Body of pancreas (tissue), 4 donors: ENCODE data around the gene ZBTB21. TPM values are rescaled to one million over a fixed set of nuclear protein-coding genes. Genes with fewer than 3 reads are reported as not detected.

Source experiments
- ATAC-seq: fragments of 150-250 bp; one replicate; pipeline ENCODE4 v1.9.1; 2016
- DNase-seq, 4 donors: peaks; one replicate each; pipeline ENCODE4 v3.0.0-alpha.2; 2019
- H3K27ac ChIP-seq, 4 donors: fragments of 200-600 bp; sonication (generic); 1 replicate in 3 of 4; 2 replicates in 1 of 4; pipeline versions ENCODE4 v1.5.1 to v1.6.1; 2016 to 2019; ENCODE audit warnings: mild to moderate bottlenecking in 1 of 4, mixed read lengths in 1 of 4, moderate library complexity in 1 of 4
- H3K27me3 ChIP-seq, 2 donors: fragments of 200-600 bp; sonication (generic); one replicate each; pipeline ENCODE4 v1.6.0; 2016; ENCODE audit warnings: mild to moderate bottlenecking in 1 of 2
- H3K36me3 ChIP-seq, 2 donors: fragments of 200-600 bp; sonication (generic); replicated peaks in 1 of 2; 2 replicates each; pipeline ENCODE4 v1.5.1; 2016; ENCODE audit warnings: low read depth in 2 of 2; ENCODE audit not compliant: insufficient read depth in 1 of 2
- H3K4me1 ChIP-seq: fragments of 200-600 bp; sonication (generic); one replicate; pipeline ENCODE4 v1.6.0; 2016
- H3K4me3 ChIP-seq, 2 donors: fragments of 200-600 bp; sonication (generic); 1 replicate in 1 of 2; 2 replicates in 1 of 2; pipeline ENCODE4 v1.5.1; 2016 to 2019
- H3K9me3 ChIP-seq, 3 donors: fragments of 200-600 bp; sonication (generic); 1 replicate in 2 of 3; 2 replicates in 1 of 3; pipeline ENCODE4 v1.5.1; 2016
- POLR2A ChIP-seq, 3 donors: fragments of 450-650 bp; IDR thresholded peaks; one replicate each; pipeline ENCODE4 v1.6.1; 2016; ENCODE audit warnings: antibody characterized with exemption in 3 of 3, mild to moderate bottlenecking in 2 of 3
- WGBS, 2 donors: methylation state at CpG; one replicate each; pipeline ENCODE4 v1.1.5; 2017; 5-methylcytosine and 5-hydroxymethylcytosine counted together
- intact Hi-C: fragments of 100-400 bp; cut with DNase I; formaldehyde crosslinking; loops from one replicate; pipeline ENCODE4 v1.15.1; 2023
- total RNA-seq, 2 donors: library from RNA; depleted of rRNA; stranded (reverse); fragments of >200 nt; gene quantifications; one replicate each; pipeline ENCODE4 v1.1.0, GENCODE V29; 2016
- TF ChIP-seq, protein P1 (sequence below), 7 experiments: fragments of 450-650 bp in 4 of 7; fragments of 200-600 bp in 3 of 7; sonication (generic) in 3 of 7; IDR thresholded peaks; one replicate each; pipeline ENCODE4 v1.5.1; 2016 to 2019; ENCODE audit warnings: antibody characterized with exemption in 7 of 7

The ZBTB21 gene
- total RNA-seq, 2 donors from 2014 or later = 4.2 to 10.2 TPM

DNA sequence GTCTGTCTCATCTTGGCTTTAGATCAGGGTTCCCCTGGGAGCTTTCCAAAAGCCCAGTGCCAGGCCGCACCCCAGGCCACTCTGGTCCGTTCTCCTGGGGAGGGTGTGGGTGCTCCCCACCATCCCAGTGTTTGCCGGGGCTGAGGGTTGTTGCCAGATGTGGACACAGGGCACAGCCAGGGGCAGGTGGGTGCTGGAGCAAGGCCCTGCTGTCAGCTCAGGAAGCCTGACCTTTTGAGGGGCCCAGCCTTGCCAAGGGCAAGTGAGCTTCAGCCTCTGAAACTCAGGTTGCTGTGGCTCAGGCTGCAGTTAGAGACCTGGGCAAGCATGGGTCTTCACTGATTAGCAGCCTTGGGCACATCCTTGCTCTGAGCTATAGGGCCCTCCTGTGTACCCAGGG, 22.8 kb upstream of the ZBTB21 start:
- H3K9me3 ChIP-seq = no peaks in the 10 kb centered on the region
- 92 to 100% methylated on average over 1 to 3 of the region's 3 CpGs for WGBS, 2 donors
- intact Hi-C loops = no loop called here
- DNase-seq (no peak), ATAC-seq (no peak)
- no peaks in the 10 kb centered on the region for H3K36me3 ChIP-seq
- H3K27me3 ChIP-seq = no peaks in the 10 kb centered on the region
- H3K4me3 ChIP-seq = no peak overlapping the region
- TF ChIP-seq, protein P1, sequence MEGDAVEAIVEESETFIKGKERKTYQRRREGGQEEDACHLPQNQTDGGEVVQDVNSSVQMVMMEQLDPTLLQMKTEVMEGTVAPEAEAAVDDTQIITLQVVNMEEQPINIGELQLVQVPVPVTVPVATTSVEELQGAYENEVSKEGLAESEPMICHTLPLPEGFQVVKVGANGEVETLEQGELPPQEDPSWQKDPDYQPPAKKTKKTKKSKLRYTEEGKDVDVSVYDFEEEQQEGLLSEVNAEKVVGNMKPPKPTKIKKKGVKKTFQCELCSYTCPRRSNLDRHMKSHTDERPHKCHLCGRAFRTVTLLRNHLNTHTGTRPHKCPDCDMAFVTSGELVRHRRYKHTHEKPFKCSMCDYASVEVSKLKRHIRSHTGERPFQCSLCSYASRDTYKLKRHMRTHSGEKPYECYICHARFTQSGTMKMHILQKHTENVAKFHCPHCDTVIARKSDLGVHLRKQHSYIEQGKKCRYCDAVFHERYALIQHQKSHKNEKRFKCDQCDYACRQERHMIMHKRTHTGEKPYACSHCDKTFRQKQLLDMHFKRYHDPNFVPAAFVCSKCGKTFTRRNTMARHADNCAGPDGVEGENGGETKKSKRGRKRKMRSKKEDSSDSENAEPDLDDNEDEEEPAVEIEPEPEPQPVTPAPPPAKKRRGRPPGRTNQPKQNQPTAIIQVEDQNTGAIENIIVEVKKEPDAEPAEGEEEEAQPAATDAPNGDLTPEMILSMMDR (IDR thresholded peaks at IDR 0.05) = no peak
- TF ChIP-seq POLR2A (IDR thresholded peaks at IDR 0.05) = no peak
- no peak overlapping the region for H3K27ac ChIP-seq
- no peaks in the 10 kb centered on the region for H3K4me1 ChIP-seq

DNA sequence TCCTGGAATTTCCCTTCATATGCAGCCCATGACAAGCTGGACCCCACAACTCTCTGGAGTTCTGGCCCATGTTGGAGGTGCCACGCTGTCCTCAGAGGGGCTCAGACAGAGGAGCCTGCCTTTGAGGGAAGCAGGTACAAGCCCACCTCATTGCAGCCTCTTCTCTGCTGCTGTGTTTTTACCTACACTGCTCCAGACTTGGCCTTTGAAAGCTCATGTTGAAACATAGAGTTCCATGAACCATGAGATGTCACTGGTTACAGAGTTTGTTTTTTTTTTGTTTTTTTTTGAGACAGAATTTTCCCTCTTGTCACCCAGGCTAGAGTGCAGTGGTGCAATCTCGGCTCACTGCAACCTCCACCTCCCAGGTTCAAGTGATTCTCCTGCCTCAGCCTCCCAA, 22.1 kb upstream of the ZBTB21 start:
- no peak for ATAC-seq
- Histone ChIP-seq H3K27me3 (no peaks in the 10 kb centered on the region), H3K36me3 (no peaks in the 10 kb centered on the region), H3K4me3 (no peak overlapping the region), H3K27ac (no peak overlapping the region), H3K9me3 (no peaks in the 10 kb centered on the region), H3K4me1 (no peaks in the 10 kb centered on the region)
- DNase-seq = no peak
- intact Hi-C loops = no loop called here
- WGBS, 2 donors = 65 to 90% methylated on average over 2 of the region's 2 CpGs
- TF ChIP-seq, protein P1 (IDR thresholded peaks at IDR 0.05) = no peak
- no peak for TF ChIP-seq POLR2A (IDR thresholded peaks at IDR 0.05)

DNA sequence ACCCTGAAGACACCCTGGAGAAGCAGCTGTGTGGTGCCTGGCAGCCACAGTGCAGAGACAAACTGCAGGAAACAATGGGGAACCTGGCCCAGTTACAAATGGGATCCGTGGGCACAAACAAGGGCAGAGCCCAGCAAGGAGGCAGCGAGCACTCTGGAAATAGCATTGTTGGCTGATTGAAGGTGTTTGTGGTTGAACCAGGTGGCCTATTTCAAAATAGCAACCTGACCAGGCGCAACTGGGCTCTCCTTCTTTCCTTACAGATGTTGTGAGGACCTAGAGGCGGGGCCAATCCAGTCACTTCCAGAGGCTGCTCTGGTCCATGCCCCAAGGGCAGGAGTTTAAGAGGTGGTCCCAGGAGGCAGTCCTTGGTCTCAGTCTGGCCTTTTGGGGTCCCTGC, 21.7 kb upstream of the ZBTB21 start:
- Histone ChIP-seq H3K4me3 (no peak overlapping the region), H3K27me3 (no peaks in the 10 kb centered on the region), H3K27ac (no peak overlapping the region), H3K9me3 (no peaks in the 10 kb centered on the region), H3K36me3 (no peaks in the 10 kb centered on the region), H3K4me1 (no peaks in the 10 kb centered on the region)
- WGBS, 2 donors = 87 to 94% methylated on average over 3 to 4 of the region's 4 CpGs
- intact Hi-C loops = no loop called here
- ATAC-seq (no peak), DNase-seq (no peak)
- TF ChIP-seq, protein P1 (IDR thresholded peaks at IDR 0.05) = no peak
- TF ChIP-seq POLR2A (IDR thresholded peaks at IDR 0.05) = no peak

DNA sequence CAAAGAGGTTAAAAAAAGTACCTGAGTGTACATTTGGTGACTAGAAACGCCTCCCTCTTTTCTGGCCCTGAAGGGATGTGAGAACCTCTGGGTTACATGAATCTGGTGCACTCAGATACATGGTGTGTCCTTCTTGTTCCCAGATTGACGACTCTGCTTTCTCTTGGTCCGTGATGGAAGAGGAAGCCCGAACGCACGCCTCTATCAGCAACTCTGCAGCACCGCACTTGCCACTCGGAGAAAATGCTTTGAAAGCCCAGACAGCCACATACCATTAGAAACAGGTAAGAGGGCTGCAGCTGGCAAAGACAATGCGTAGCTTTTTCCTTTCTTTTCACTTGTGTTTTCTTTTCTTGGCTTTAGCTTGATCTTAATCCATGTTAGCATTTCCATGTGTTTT, 21.1 kb upstream of the ZBTB21 start:
- Histone ChIP-seq H3K27me3 (no peaks in the 10 kb centered on the region), H3K36me3 (no peaks in the 10 kb centered on the region), H3K4me3 (no peak overlapping the region), H3K4me1 (no peaks in the 10 kb centered on the region), H3K9me3 (no peaks in the 10 kb centered on the region), H3K27ac (no peak overlapping the region)
- ATAC-seq = no peak
- intact Hi-C loops = no loop called here
- TF ChIP-seq, protein P1 (IDR thresholded peaks at IDR 0.05) = no peak
- no peak for TF ChIP-seq POLR2A (IDR thresholded peaks at IDR 0.05)
- WGBS, 2 donors = 75 to 83% methylated on average over 9 of the region's 9 CpGs
- DNase-seq = no peak

DNA sequence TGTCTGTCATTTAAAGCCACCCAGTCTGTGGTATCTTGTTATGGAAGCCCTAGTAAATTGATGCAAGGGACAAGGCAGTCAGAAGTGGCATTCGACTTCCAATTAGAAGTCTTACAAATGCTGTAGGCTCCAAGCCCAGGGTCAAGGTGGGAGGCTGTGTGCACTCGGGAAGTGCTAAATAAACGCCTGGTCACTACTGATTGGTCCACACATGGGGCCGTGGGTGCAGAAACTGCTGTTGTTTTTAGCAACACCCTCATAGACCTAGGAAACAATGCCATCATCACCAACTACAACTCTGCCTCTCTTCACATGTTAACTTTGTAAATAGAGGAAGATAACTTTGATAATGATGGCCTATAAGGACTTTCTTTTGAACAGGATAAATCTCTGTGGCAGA, 20.2 kb upstream of the ZBTB21 start:
- H3K27me3 ChIP-seq = no peaks in the 10 kb centered on the region
- no peak overlapping the region for H3K27ac ChIP-seq
- no peaks in the 10 kb centered on the region for H3K4me1 ChIP-seq
- ATAC-seq (no peak), DNase-seq (no peak)
- no peaks in the 10 kb centered on the region for H3K9me3 ChIP-seq
- WGBS, 2 donors = 69 to 78% methylated on average over 4 of the region's 4 CpGs
- TF ChIP-seq, protein P1 (IDR thresholded peaks at IDR 0.05) = no peak
- no peak for TF ChIP-seq POLR2A (IDR thresholded peaks at IDR 0.05)
- intact Hi-C loops = no loop called here
- no peak overlapping the region for H3K4me3 ChIP-seq
- H3K36me3 ChIP-seq = no peaks in the 10 kb centered on the region
